IPS-20b (cell line): ENCODE data around the gene CASP8AP2.
A peak's percentile ranks its signal among the peaks of the same experiment; 100 is the strongest.
"Not testable (repeated sequence)": the region's sequence is repeated elsewhere in the genome, so short reads cannot be mapped to it uniquely, and the experiment has no call there.

Experiments
- H3K27ac ChIP-seq: one replicate; pipeline ENCODE4 v1.5.1; 2013; ENCODE audit warnings: low read length
- H3K27me3 ChIP-seq: 2 replicates; pipeline ENCODE4 v1.6.1; 2013; ENCODE audit warnings: mild to moderate bottlenecking, low read length, inconsistent platforms; ENCODE audit not compliant: insufficient read depth
- H3K36me3 ChIP-seq: 2 replicates; pipeline ENCODE4 v1.6.1; 2013; ENCODE audit warnings: low read depth, mild to moderate bottlenecking, inconsistent platforms, low read length, moderate library complexity; ENCODE audit not compliant: insufficient read depth
- H3K4me1 ChIP-seq: 2 replicates; pipeline ENCODE4 v1.6.1; 2013; ENCODE audit warnings: mild to moderate bottlenecking, control low read depth, inconsistent platforms, low read length, moderate library complexity; ENCODE audit not compliant: insufficient read depth
- H3K4me3 ChIP-seq: 2 replicates; pipeline ENCODE4 v1.5.1; 2013; ENCODE audit warnings: mild to moderate bottlenecking, low read length, inconsistent platforms
- H3K9ac ChIP-seq: 2 replicates; pipeline ENCODE4 v1.6.1; 2013; ENCODE audit warnings: low read depth, mild to moderate bottlenecking, inconsistent platforms, low read length, moderate library complexity
- H3K9me3 ChIP-seq: 2 replicates; pipeline ENCODE4 v1.6.1; 2013; ENCODE audit warnings: mild to moderate bottlenecking, low read depth, low read length, inconsistent platforms; ENCODE audit not compliant: insufficient read depth

CASP8AP2 gene

DNA sequence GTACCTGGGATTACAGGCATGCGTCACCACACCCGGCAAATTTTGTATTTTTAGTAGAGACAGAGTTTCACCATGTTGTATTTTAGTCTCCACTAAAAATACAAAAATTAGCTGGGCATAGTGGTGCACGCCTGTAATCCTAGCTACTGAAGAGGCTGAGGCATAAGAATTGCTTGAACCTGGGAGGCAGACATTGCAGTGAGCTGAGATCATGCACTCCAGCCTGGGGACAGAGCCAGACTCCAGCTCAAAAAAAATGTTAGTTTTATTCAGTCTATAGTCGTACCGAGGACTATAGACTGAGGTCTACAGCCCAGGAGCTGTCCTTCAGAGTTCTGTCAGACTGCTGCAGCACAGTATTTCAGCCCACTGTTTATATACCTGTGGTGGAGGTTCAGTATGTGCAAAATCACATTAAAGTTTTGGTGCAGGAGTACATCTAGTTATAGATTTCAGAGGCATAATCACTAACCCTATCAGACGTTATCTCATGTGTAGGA lies 3.6 kb upstream of the CASP8AP2 start:
- Histone ChIP-seq H3K27me3 (no peaks in the 10 kb centered on the region), H3K36me3 (peaks cover 4% of the 10 kb centered on the region; the same call in 1 of the 2 replicates), H3K9ac (no peak overlapping the region), H3K4me3 (no peak overlapping the region), H3K9me3 (no peaks in the 10 kb centered on the region), H3K27ac (no peak overlapping the region), H3K4me1 (peaks cover 5% of the 10 kb centered on the region; the same call in 1 of the 2 replicates)

DNA sequence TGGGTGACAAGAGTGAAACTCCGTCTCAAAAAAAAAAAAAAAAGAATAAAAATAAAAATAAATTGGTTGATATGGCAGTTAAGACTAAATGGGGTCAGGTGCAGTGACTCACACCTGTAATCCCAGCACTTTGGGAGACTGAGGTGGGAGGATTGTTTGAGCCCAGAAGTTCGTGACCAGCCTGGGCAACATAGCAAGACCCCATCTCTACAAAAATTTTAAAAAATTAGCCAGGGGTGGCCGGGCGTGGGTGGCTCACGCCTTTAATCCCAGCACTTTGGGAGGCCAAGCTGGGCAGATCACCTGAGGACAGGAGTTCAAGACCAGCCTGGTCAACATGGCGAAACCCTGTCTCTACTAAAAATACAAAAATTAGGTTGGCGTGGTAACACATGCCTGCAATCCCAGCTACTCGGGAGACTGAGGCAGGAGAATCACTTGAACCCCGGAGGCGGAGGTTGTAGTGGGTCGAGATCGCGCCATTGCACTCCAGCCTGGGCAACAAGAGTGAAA lies 1.1 kb upstream of the CASP8AP2 start:
- H3K4me1 ChIP-seq, H3K27me3 ChIP-seq, H3K9me3 ChIP-seq, H3K27ac ChIP-seq: not testable (repeated sequence)
- Histone ChIP-seq H3K36me3 (peaks cover 24% of the 10 kb centered on the region), H3K4me3 (peak overlapping the region; percentile 84), H3K9ac (peak overlapping the region; percentile 82; the same call in 1 of the 2 replicates)

DNA sequence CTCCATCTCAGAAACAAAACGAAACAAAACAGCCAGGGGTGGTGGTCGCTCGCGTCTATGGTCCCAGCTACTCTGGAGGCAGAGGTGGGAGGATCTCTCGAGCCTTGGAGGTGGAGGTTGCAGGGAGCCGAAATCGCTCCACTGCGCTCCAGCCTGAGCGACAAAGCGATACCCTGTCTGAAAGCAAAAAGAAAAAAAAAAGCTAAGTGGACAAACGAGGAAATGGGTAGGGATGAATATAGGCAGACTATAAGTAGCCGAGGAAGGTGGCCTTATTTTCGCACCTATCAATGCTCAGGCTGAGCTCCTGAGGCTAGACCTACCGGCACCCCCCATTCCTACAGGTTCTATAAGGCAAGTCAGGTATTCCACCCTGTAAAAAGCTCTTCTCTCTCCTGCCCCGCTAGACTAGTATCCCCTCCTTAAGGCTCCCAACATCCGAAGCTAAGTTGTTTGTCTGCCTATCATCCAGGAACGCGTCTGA lies 650 bp upstream of the CASP8AP2 start:
- peaks cover 5% of the 10 kb centered on the region; the same call in 1 of the 2 replicates for H3K4me1 ChIP-seq
- peaks cover 29% of the 10 kb centered on the region for H3K36me3 ChIP-seq
- H3K4me3 ChIP-seq: peak overlapping the region; percentile 84
- no peaks in the 10 kb centered on the region for H3K9me3 ChIP-seq
- no peak overlapping the region for H3K27ac ChIP-seq
- no peaks in the 10 kb centered on the region for H3K27me3 ChIP-seq
- peak overlapping the region; percentile 82; the same call in 1 of the 2 replicates for H3K9ac ChIP-seq

DNA sequence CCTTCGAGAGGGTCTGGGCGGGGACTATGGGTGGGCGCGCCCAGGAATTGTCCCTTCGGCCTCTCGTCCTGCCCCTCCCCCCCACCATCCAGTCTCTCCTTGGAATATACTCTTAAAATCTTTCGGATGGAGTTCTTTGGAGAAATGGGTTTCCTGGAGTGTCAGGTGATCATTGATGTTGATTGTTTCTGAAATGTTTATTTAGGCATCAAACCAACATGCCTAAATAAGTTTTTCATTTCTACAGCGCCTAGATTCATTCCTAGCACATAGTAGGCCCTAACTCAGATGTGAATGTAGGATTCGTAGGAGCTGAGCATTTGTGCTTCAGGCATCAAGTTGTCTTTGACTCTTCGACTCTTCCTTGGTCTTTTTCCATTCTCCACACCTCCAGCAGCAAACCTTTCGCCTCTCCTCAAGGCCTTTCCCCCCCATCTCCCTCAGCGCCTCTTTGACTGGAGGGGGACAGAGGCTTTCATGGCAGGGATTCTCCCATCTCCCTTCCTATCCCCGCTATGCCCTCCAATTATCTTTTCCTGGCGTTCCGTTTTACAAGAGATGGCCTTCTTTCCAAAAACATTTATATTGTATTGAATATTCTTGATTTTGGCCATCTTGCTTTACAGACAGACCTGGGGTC lies 610 bp downstream of the CASP8AP2 start:
- peak overlapping the region; percentile 74 for H3K27ac ChIP-seq
- peaks cover 37% of the 10 kb centered on the region for H3K36me3 ChIP-seq
- peaks cover 5% of the 10 kb centered on the region; the same call in 1 of the 2 replicates for H3K4me1 ChIP-seq
- H3K9me3 ChIP-seq: no peaks in the 10 kb centered on the region
- H3K9ac ChIP-seq: peak overlapping the region; percentile 92
- no peaks in the 10 kb centered on the region for H3K27me3 ChIP-seq
- peak overlapping the region; percentile 94 for H3K4me3 ChIP-seq

DNA sequence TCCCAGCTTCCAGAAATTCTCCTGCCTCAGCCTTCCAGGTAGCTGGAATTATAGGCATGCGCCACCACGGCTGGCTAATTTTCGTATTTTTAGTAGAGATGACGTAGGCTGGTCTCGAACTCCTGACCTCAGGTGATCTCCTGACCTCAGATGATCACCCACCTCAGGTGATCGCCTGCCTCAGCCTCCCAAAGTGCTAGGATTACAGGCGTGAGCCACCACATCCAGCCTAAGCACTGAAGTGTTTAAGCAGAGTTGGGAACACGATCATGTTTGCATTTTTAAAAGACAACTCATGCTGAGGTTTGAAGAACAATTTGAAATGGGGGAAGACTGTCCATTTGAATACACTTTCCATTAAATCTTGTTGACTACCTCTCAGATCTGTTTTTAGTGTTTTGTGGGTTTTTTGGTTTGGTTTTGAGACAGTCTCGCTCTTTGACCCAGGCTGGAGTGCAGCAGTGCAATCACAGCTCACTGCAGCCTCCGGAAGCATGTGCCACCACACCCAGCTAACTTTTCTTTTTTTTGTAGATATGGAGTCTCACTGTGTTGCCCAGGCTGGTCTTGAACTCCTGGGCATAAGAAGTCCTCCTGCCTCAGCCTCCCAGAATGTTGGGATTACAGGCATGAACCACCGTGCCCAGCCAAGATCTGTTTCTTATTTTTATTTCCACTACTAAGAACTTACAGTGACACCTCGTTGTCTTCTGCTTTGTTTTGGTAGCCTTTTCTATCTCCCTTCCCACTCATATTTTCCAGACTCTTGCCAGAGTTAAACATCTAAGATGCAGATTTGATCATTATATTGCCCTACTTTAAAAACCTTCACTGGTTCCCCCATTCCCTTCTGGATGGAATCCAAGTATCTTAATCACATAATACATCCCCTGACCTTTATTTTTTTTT lies 5.5 kb downstream of the CASP8AP2 start:
- Histone ChIP-seq H3K4me3 (no peak overlapping the region), H3K27ac (no peak overlapping the region), H3K9ac (no peak overlapping the region), H3K9me3 (no peaks in the 10 kb centered on the region), H3K27me3 (no peaks in the 10 kb centered on the region), H3K36me3 (peaks cover 69% of the 10 kb centered on the region), H3K4me1 (peaks cover 5% of the 10 kb centered on the region; the same call in 1 of the 2 replicates)

DNA sequence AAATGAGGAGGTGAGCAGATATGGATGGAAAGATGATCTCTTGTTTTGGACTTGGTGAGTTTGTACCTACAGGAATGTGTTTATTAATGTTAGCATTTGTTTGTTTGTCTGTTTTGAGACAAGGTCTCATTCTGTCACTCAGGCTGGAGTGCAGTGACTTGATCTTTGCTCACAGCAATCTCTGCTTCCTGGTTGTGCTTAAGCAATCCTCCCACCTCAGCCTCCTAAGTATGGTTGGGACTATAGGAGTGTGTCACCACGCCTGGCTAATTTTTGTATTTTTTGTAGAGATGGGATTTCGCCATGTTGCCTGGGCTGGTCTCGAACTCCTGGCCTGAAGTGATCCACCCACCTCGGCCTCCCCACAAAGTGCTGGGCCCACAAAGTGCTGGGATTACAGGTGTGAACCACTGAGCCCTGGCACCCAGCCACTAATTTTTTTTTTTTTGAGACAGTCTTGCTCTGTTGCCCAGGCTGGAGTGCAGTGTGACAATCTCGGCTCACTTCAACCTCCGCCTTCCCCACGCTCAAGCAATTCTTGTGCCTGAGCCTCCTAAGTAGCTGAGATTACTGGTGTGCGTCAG lies 7.1 kb downstream of the CASP8AP2 start:
- H3K27ac ChIP-seq: no peak overlapping the region
- H3K36me3 ChIP-seq: peaks cover 67% of the 10 kb centered on the region
- H3K27me3 ChIP-seq: no peaks in the 10 kb centered on the region
- H3K4me1 ChIP-seq: no peaks in the 10 kb centered on the region
- H3K4me3 ChIP-seq: no peak overlapping the region
- no peaks in the 10 kb centered on the region for H3K9me3 ChIP-seq
- H3K9ac ChIP-seq: no peak overlapping the region

DNA sequence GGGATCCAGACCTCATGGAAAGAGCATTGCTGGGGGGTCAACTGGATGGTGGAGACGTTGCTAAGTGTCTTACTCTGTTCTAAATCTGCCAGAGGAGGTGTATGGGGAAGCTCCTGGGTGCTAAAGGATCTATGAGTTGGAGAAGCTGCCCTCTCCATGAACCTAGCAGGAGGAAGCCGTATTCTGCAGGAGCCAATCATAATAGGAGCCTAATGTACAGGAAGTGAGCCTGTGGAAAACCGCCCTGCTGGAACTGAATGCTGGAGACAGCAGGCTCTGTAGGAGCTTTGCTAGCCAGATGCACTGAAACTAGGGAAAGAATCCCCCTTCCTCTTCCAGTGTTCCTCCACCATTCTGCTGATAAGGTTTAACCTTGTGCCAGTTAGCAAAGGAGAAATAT lies 10.9 kb downstream of the CASP8AP2 start:
- Histone ChIP-seq H3K27ac (no peak overlapping the region), H3K9ac (no peak overlapping the region), H3K4me3 (no peak overlapping the region), H3K36me3 (peaks cover 37% of the 10 kb centered on the region), H3K27me3 (no peaks in the 10 kb centered on the region), H3K4me1 (no peaks in the 10 kb centered on the region), H3K9me3 (no peaks in the 10 kb centered on the region)

DNA sequence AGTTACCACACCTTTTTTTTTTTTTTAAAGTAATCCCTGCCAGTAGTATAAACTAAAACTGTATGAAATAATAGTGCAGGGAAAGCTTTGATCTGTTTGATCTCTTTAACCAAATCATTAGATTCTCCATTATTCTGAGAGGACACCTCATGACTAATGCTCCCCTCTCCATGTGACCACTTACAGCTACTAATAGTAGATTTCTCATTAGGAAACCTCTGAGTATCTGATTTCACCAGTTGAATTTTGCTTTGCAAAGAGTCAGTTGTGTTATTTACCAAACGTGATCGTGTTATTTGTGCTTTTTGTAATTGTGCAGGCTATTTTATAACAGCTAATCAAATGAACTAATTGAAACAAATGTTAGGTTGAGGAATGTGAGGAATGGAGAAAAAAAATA lies 12.5 kb downstream of the CASP8AP2 start:
- no peak overlapping the region for H3K9ac ChIP-seq
- no peaks in the 10 kb centered on the region for H3K9me3 ChIP-seq
- H3K4me1 ChIP-seq: no peaks in the 10 kb centered on the region
- no peak overlapping the region for H3K27ac ChIP-seq
- H3K27me3 ChIP-seq: no peaks in the 10 kb centered on the region
- peaks cover 34% of the 10 kb centered on the region; the same call in 1 of the 2 replicates for H3K36me3 ChIP-seq
- H3K4me3 ChIP-seq: no peak overlapping the region

DNA sequence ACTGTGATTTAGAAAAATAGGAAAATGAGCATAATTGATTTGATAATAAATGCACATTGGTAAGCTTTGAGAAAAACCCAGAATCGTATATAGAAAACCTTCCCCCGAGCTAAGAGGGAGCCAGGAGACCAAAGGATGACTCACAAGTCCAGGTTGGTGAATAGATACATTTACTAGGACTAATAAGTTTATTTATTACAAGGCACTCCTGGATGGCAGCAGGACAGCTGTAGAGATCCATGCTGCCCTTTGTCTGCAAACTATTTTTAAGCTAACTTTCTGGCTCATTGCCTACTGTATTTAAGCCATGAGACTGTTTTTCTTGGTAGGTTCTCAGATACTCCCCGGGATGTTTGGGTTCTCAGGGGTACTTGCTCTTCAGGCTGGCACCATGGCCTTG lies 13.4 kb downstream of the CASP8AP2 start:
- Histone ChIP-seq H3K9me3 (no peaks in the 10 kb centered on the region), H3K27me3 (no peaks in the 10 kb centered on the region), H3K4me3 (no peak overlapping the region), H3K36me3 (peaks cover 40% of the 10 kb centered on the region; the same call in 1 of the 2 replicates), H3K9ac (no peak overlapping the region), H3K27ac (no peak overlapping the region), H3K4me1 (no peaks in the 10 kb centered on the region)

DNA sequence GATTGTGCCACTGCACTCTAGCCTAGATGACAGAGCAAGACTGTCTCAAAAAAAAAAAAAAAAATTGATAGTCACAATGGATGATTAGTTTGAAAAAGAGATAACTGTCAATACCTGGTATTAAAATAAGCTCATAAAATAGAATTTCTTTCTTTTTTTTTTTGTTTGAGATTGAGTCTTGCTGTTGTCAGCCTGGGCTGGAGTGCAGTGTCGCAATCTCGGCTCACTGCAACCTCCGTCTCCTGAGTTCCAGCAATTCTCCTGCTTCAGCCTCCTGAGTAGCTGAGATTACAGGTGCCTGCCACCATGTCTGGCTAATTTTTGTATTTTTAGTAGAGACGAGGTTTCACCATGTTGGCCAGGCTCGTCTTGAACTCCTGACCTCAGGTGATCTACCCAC lies 17.8 kb downstream of the CASP8AP2 start:
- H3K36me3 ChIP-seq: peaks cover 55% of the 10 kb centered on the region
- H3K9me3 ChIP-seq, H3K27me3 ChIP-seq, H3K4me1 ChIP-seq, H3K4me3 ChIP-seq, H3K9ac ChIP-seq, H3K27ac ChIP-seq: not testable (repeated sequence)

DNA sequence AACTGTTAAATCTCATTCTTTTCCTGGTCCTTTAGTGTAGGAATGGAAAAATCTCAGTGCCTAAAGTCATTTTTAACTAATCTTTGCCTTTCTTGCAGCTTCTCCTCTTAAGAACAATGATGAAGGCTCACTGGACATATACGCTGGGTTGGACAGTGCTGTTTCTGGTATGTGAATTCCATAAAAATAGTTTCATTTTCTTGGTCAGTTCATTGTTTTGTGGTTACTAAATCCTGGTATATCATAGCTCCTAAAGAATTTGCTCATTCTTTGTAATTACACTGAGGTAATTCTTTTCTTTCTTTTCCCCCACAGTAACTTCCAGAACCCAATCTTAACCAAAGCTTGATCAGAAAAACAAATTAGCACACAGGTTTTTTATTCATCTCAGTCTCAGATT lies 23.4 kb downstream of the CASP8AP2 start:
- Histone ChIP-seq H3K36me3 (peaks cover 91% of the 10 kb centered on the region), H3K27ac (no peak overlapping the region)

More for the DNA sequence above, 23.4 kb downstream of the CASP8AP2 start:
- Histone ChIP-seq H3K9ac (no peak overlapping the region), H3K4me1 (no peaks in the 10 kb centered on the region), H3K4me3 (no peak overlapping the region), H3K27me3 (no peaks in the 10 kb centered on the region), H3K9me3 (no peaks in the 10 kb centered on the region)
